PFSK-1 (cell line): ENCODE results near the gene RFT1.

ENCODE experiments used
- FOXP2 ChIP-seq: optimal IDR thresholded peaks from 2 replicates; pipeline ENCODE3; 2011; ENCODE audit warnings: borderline replicate concordance, control low read depth, inconsistent platforms; ENCODE audit not compliant: insufficient read depth; ENCODE audit errors: extremely low read length, extremely low read depth
- POLR2AphosphoS5 ChIP-seq: IDR thresholded peaks from 2 replicates; pipeline ENCODE4 v1.6.1; 2012; ENCODE audit warnings: low read depth, mild to moderate bottlenecking, control low read depth, low read length, moderate library complexity
- SIN3A ChIP-seq: IDR thresholded peaks from 2 replicates; pipeline ENCODE4 v1.6.1; 2012; ENCODE audit warnings: mild to moderate bottlenecking, low read length, moderate library complexity, borderline replicate concordance; ENCODE audit not compliant: insufficient read depth
- TAF1 ChIP-seq: IDR thresholded peaks from 2 replicates; pipeline ENCODE4 v1.6.1; 2012; ENCODE audit warnings: low read length, control low read depth, borderline replicate concordance; ENCODE audit not compliant: insufficient read depth
- TF ChIP-seq, protein P1 (sequence below), 2 experiments: IDR thresholded peaks; 2 replicates each; pipeline versions ENCODE4 v1.6.1 to v1.8.0; 2011 to 2012; ENCODE audit warnings: low read depth in 2 of 2, low read length in 2 of 2, control low read depth in 1 of 2, inconsistent platforms in 1 of 2, mild to moderate bottlenecking in 1 of 2, moderate library complexity in 1 of 2; ENCODE audit not compliant: insufficient read depth in 1 of 2

GRCh38 chr3:53113293-53114010, 16.8 kb downstream of the RFT1 start:
- no peak for TF ChIP-seq POLR2AphosphoS5
- no peak for TF ChIP-seq TAF1
- no peak for TF ChIP-seq FOXP2
- no peak for TF ChIP-seq SIN3A
- TF ChIP-seq, protein P1, sequence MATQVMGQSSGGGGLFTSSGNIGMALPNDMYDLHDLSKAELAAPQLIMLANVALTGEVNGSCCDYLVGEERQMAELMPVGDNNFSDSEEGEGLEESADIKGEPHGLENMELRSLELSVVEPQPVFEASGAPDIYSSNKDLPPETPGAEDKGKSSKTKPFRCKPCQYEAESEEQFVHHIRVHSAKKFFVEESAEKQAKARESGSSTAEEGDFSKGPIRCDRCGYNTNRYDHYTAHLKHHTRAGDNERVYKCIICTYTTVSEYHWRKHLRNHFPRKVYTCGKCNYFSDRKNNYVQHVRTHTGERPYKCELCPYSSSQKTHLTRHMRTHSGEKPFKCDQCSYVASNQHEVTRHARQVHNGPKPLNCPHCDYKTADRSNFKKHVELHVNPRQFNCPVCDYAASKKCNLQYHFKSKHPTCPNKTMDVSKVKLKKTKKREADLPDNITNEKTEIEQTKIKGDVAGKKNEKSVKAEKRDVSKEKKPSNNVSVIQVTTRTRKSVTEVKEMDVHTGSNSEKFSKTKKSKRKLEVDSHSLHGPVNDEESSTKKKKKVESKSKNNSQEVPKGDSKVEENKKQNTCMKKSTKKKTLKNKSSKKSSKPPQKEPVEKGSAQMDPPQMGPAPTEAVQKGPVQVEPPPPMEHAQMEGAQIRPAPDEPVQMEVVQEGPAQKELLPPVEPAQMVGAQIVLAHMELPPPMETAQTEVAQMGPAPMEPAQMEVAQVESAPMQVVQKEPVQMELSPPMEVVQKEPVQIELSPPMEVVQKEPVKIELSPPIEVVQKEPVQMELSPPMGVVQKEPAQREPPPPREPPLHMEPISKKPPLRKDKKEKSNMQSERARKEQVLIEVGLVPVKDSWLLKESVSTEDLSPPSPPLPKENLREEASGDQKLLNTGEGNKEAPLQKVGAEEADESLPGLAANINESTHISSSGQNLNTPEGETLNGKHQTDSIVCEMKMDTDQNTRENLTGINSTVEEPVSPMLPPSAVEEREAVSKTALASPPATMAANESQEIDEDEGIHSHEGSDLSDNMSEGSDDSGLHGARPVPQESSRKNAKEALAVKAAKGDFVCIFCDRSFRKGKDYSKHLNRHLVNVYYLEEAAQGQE (IDR thresholded peaks at IDR 0.05; ENCODE audit: insufficient read depth in 1 of 2, low read depth in 2 of 2, low read length in 2 of 2) = no peak
